ENCODE results near the gene APRT. TPM values are rescaled to one million over a fixed set of nuclear protein-coding genes. Genes with fewer than 3 reads are reported as not detected.

APRT gene
- total and polyA plus RNA-seq, 9 donors = 12.7 to 150 (median 74.1) TPM

- H3K4me1 ChIP-seq (ENCODE audit: insufficient read depth) = peaks cover 7% of the 10 kb centered on the region
- intact Hi-C loops (cut with DNase I) = loop anchor here in 1 of 4 donors (5.0 kb wide), 1 partner anchor 48 kb away; the partner anchor contains the start of genes GALNS and TRAPPC2L
- 69 to 73% (median 72%) methylated on average over 6 to 10 of the region's 10 CpGs for WGBS, 3 donors
Measured at GRCh38 chr16:88809676-88810165, 2.0 kb downstream of the APRT start.

GRCh38 chr16:88809068-88809675 lies 2.6 kb downstream of the APRT start:
- H3K9me3 ChIP-seq = no peaks in the 10 kb centered on the region
- no peak overlapping the region for H3K4me3 ChIP-seq
- intact Hi-C loops (cut with DNase I) = no loop called here
- DNase-seq = no peak
- WGBS, 3 donors = 82 to 88% (median 83%) methylated on average over 10 of the region's 10 CpGs
- H3K27ac ChIP-seq = no peak overlapping the region
- peaks cover 7% of the 10 kb centered on the region for H3K4me1 ChIP-seq (ENCODE audit: insufficient read depth)
- no peaks in the 10 kb centered on the region for H3K36me3 ChIP-seq
- no peaks in the 10 kb centered on the region for H3K27me3 ChIP-seq
- no peak for TF ChIP-seq CTCF (IDR thresholded peaks at IDR 0.05)
- TF ChIP-seq EP300 (IDR thresholded peaks at IDR 0.05) = no peak
- no peak for TF ChIP-seq POLR2A (IDR thresholded peaks at IDR 0.05)

More at GRCh38 chr16:88809676-88810165, 2.0 kb downstream of the APRT start:
- no peak overlapping the region for H3K27ac ChIP-seq
- no peaks in the 10 kb centered on the region for H3K9me3 ChIP-seq
- TF ChIP-seq POLR2A (IDR thresholded peaks at IDR 0.05) (no peak), EP300 (IDR thresholded peaks at IDR 0.05) (no peak), CTCF (IDR thresholded peaks at IDR 0.05) (no peak)
- no peak overlapping the region for H3K4me3 ChIP-seq
- DNase-seq = no peak
- H3K27me3 ChIP-seq = no peaks in the 10 kb centered on the region
- no peaks in the 10 kb centered on the region for H3K36me3 ChIP-seq

- Histone ChIP-seq H3K27ac (no peak overlapping the region), H3K4me1 (ENCODE audit: insufficient read depth) (peaks cover 6% of the 10 kb centered on the region), H3K36me3 (no peaks in the 10 kb centered on the region), H3K4me3 (no peak overlapping the region), H3K27me3 (no peaks in the 10 kb centered on the region), H3K9me3 (no peaks in the 10 kb centered on the region)
- no peak for DNase-seq
- intact Hi-C loops (cut with DNase I) = no loop called here
- no peak for TF ChIP-seq CTCF (IDR thresholded peaks at IDR 0.05)
- TF ChIP-seq EP300 (IDR thresholded peaks at IDR 0.05) = no peak
- TF ChIP-seq POLR2A (IDR thresholded peaks at IDR 0.05) = no peak
- 82 to 83% (median 82%) methylated on average over 26 of the region's 26 CpGs for WGBS, 3 donors
Measured at GRCh38 chr16:88807626-88808453, 3.9 kb downstream of the APRT start.

- no peaks in the 10 kb centered on the region for H3K27me3 ChIP-seq
- no peaks in the 10 kb centered on the region for H3K9me3 ChIP-seq
- H3K4me3 ChIP-seq = no peak overlapping the region
- intact Hi-C loops (cut with DNase I) = no loop called here
- H3K4me1 ChIP-seq (ENCODE audit: insufficient read depth) = peaks cover 4% of the 10 kb centered on the region
- WGBS, 3 donors = 80 to 85% (median 81%) methylated on average over 23 to 24 of the region's 24 CpGs
- TF ChIP-seq EP300 (IDR thresholded peaks at IDR 0.05) = no peak
- no peak for TF ChIP-seq POLR2A (IDR thresholded peaks at IDR 0.05)
- TF ChIP-seq CTCF (IDR thresholded peaks at IDR 0.05) = no peak
- no peak for DNase-seq
- no peaks in the 10 kb centered on the region for H3K36me3 ChIP-seq
- no peak overlapping the region for H3K27ac ChIP-seq
Measured at GRCh38 chr16:88807142-88807625, 4.5 kb downstream of the APRT start.
